Activated CD4-positive, CD25-positive, alpha-beta regulatory T cell treated with anti-CD3 and anti-CD28 coated beads, Interleukin-2, amount 50 U/mL, for 24 hours (primary cell): Measurements from ENCODE around the gene ZSCAN20.

Source experiments
- ATAC-seq, 2 donors: fragments of 150-1000 bp; cut with Tn5 transposase; one replicate each; pipeline ENCODE4 v1.10.0; 2021; ENCODE audit warnings: mild to moderate bottlenecking in 1 of 2, moderate library complexity in 1 of 2

Gene ZSCAN20

DNA sequence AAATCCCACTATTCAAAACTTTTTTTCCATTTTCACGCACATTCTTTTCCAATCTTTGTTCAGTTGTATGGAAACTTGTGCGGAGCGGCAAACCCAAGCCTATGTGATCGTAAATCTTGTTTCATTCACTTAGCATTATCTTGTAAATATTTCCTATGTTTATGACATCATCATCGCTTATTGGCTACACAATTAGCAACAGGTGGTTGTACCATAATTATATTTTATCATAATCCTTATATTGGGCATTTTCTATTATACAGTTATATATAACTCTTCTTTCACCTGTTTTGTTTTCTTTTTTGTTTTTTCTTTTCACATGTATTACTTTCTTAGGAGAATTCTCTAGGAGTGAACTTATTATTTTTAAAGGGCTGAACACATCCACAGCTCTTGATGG lies 65.4 kb downstream of the ZSCAN20 start:
- ATAC-seq = no peak

DNA sequence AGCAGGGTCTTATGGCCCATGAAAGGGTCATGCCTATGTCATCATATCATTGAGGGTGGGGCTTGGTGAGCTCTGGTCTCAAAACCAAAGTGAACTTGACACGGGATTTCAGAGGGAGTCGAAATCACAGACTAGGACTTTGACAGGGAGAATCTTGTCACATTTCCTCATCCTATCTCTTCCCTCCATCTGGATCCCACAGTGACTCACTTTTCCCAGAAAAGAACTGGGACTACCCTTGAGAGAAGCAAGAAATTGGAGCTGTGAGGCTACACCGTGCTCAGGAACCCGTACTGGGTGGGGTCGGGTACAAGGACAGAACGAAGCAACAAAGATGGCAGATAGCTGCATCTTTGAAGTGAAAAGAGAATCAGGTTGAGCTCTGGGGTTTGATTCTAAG lies 69.5 kb downstream of the ZSCAN20 start:
- ATAC-seq = no peak
